H9 (cell line): ENCODE measurements around the gene JMJD7. TPM values are rescaled to one million over a fixed set of nuclear protein-coding genes. Genes with fewer than 3 reads are reported as not detected.
A peak's percentile ranks its signal among the peaks of the same experiment; 100 is the strongest.

Experiments used
- DNase-seq: peaks from one replicate; pipeline ENCODE4 v3.0.0-alpha.2; 2017
- H2AFZ ChIP-seq: one replicate; pipeline ENCODE4 v1.6.1; 2013; ENCODE audit warnings: mild to moderate bottlenecking, low read length, control low read depth, moderate library complexity
- H2AK5ac ChIP-seq: 2 replicates; pipeline ENCODE4 v1.6.1; 2013; ENCODE audit warnings: low read length, control low read depth, mixed read lengths; ENCODE audit not compliant: insufficient read length
- H2BK120ac ChIP-seq: one replicate; pipeline ENCODE4 v1.6.1; 2013; ENCODE audit warnings: low read depth, mild to moderate bottlenecking, low read length, control low read depth, inconsistent platforms; ENCODE audit not compliant: poor library complexity, severe bottlenecking
- H2BK12ac ChIP-seq: 2 replicates; pipeline ENCODE4 v1.6.1; 2013; ENCODE audit warnings: low read length, control low read depth, mixed read lengths, low read depth; ENCODE audit not compliant: insufficient read length
- H2BK15ac ChIP-seq: 2 replicates; pipeline ENCODE4 v1.6.1; 2013; ENCODE audit warnings: low read depth, low read length, control low read depth
- H2BK20ac ChIP-seq: one replicate; pipeline ENCODE4 v1.6.1; 2013; ENCODE audit warnings: low read depth, mild to moderate bottlenecking, low read length, control low read depth, inconsistent platforms; ENCODE audit not compliant: poor library complexity, severe bottlenecking
- H2BK5ac ChIP-seq: 2 replicates; pipeline ENCODE4 v1.6.1; 2013; ENCODE audit warnings: low read length, control low read depth, mixed read lengths; ENCODE audit not compliant: insufficient read length
- H3K14ac ChIP-seq: 2 replicates; pipeline ENCODE4 v1.6.1; 2013; ENCODE audit warnings: low read length, control low read depth; ENCODE audit not compliant: insufficient read depth
- H3K18ac ChIP-seq: 2 replicates; pipeline ENCODE4 v1.6.1; 2013; ENCODE audit warnings: low read depth, mild to moderate bottlenecking, mixed read lengths, low read length, control low read depth; ENCODE audit not compliant: insufficient read length
- H3K23ac ChIP-seq: 2 replicates; pipeline ENCODE4 v1.6.1; 2013; ENCODE audit warnings: low read length, control low read depth, mixed read lengths, low read depth; ENCODE audit not compliant: insufficient read length
- H3K23me2 ChIP-seq: 2 replicates; pipeline ENCODE4 v1.6.1; 2013; ENCODE audit warnings: low read depth, mild to moderate bottlenecking, mixed read lengths, low read length, control low read depth; ENCODE audit not compliant: insufficient read length, poor library complexity, severe bottlenecking
- H3K27ac ChIP-seq: 2 replicates; pipeline ENCODE4 v1.5.1; 2013; ENCODE audit warnings: low read length, control low read depth, mixed read lengths, low read depth; ENCODE audit not compliant: insufficient read length
- H3K27me3 ChIP-seq: 2 replicates; pipeline ENCODE4 v1.6.1; 2013; ENCODE audit warnings: low read length, control low read depth, inconsistent platforms; ENCODE audit not compliant: insufficient read depth
- H3K4ac ChIP-seq: 2 replicates; pipeline ENCODE4 v1.6.1; 2013; ENCODE audit warnings: low read depth, mild to moderate bottlenecking, control low read depth, inconsistent platforms, low read length, moderate library complexity
- H3K4me1 ChIP-seq: 2 replicates; pipeline ENCODE4 v1.6.1; 2013; ENCODE audit warnings: low read length, control low read depth, inconsistent platforms; ENCODE audit not compliant: insufficient read depth
- H3K4me2 ChIP-seq: 2 replicates; pipeline ENCODE4 v1.6.1; 2013; ENCODE audit warnings: low read length, control low read depth, mixed read lengths; ENCODE audit not compliant: insufficient read length, insufficient read depth
- H3K56ac ChIP-seq: 2 replicates; pipeline ENCODE4 v1.6.1; 2013; ENCODE audit warnings: low read depth, mild to moderate bottlenecking, mixed read lengths, low read length, control low read depth; ENCODE audit not compliant: insufficient read length
- H3K79me1 ChIP-seq: 2 replicates; pipeline ENCODE4 v1.6.1; 2013; ENCODE audit warnings: low read depth, mild to moderate bottlenecking, moderate library complexity, low read length, control low read depth, inconsistent platforms; ENCODE audit not compliant: insufficient read depth, poor library complexity, severe bottlenecking
- H3K79me2 ChIP-seq: 2 replicates; pipeline ENCODE4 v1.6.1; 2013; ENCODE audit warnings: low read length, control low read depth, inconsistent platforms; ENCODE audit not compliant: insufficient read depth
- H3K9ac ChIP-seq: 2 replicates; pipeline ENCODE4 v1.6.1; 2013; ENCODE audit warnings: low read length, control low read depth, mixed read lengths; ENCODE audit not compliant: insufficient read length; ENCODE audit errors: extremely low read depth
- H3K9me3 ChIP-seq: one replicate; pipeline ENCODE4 v1.6.1; 2013; ENCODE audit warnings: low read depth, low read length, inconsistent platforms; ENCODE audit not compliant: control insufficient read depth
- H3T11ph ChIP-seq: one replicate; pipeline ENCODE4 v1.6.1; 2013; ENCODE audit warnings: mild to moderate bottlenecking, low read length, control low read depth, inconsistent platforms
- H4K20me1 ChIP-seq: one replicate; pipeline ENCODE4 v1.6.1; 2013; ENCODE audit not compliant: control insufficient read depth, insufficient read length, insufficient read depth
- H4K5ac ChIP-seq: 2 replicates; pipeline ENCODE4 v1.6.1; 2013; ENCODE audit warnings: low read depth, mild to moderate bottlenecking, mixed read lengths, low read length, control low read depth; ENCODE audit not compliant: insufficient read length
- H4K8ac ChIP-seq: replicated peaks from 2 replicates; pipeline ENCODE4 v1.6.1; 2013; ENCODE audit warnings: low read length, control low read depth, mixed read lengths, low read depth; ENCODE audit not compliant: insufficient read length
- H4K91ac ChIP-seq: 2 replicates; pipeline ENCODE4 v1.6.1; 2013; ENCODE audit warnings: low read depth, mild to moderate bottlenecking, moderate library complexity, mixed read lengths, low read length, control low read depth; ENCODE audit not compliant: insufficient read length
- H3K27ac Mint-ChIP-seq, 3 experiments: 2 replicates in 2 of 3; 3 replicates in 1 of 3; pipeline ENCODE4 v1.8.0; 2020 to 2021; ENCODE audit warnings: mixed read lengths in 3 of 3, mild to moderate bottlenecking in 1 of 3, moderate library complexity in 1 of 3
- H3K27me3 Mint-ChIP-seq: 2 replicates; pipeline ENCODE4 v1.8.0; 2021; ENCODE audit warnings: low read depth, mild to moderate bottlenecking, moderate library complexity, mixed read lengths
- H3K36me3 Mint-ChIP-seq, 3 experiments: 2 replicates in 2 of 3; 3 replicates in 1 of 3; pipeline ENCODE4 v1.8.0; 2020 to 2021; ENCODE audit warnings: low read depth in 3 of 3, mixed read lengths in 3 of 3; ENCODE audit not compliant: insufficient read depth in 1 of 3
- H3K4me1 Mint-ChIP-seq, 2 experiments: 2 replicates each; pipeline ENCODE4 v1.8.0; 2020; ENCODE audit warnings: mixed read lengths in 2 of 2
- H3K4me3 Mint-ChIP-seq, 2 experiments: 2 replicates in 1 of 2; 3 replicates in 1 of 2; pipeline ENCODE4 v1.8.0; 2020 to 2021; ENCODE audit warnings: mild to moderate bottlenecking in 2 of 2, mixed read lengths in 2 of 2, moderate library complexity in 1 of 2
- H3K9me3 Mint-ChIP-seq, 2 experiments: 2 replicates in 1 of 2; 3 replicates in 1 of 2; pipeline ENCODE4 v1.8.0; 2020; ENCODE audit warnings: mild to moderate bottlenecking in 2 of 2, mixed read lengths in 2 of 2, moderate library complexity in 1 of 2
- CTCF ChIP-seq: fragments of 200-600 bp; sonication (generic); conservative IDR thresholded peaks from 3 replicates; pipeline ENCODE4 v1.8.0; 2021; ENCODE audit warnings: antibody characterized with exemption, mild to moderate bottlenecking
- WGBS: extraction: QIAGEN DNeasy Blood & Tissue Kit; methylation state at CpG from one replicate; pipeline ENCODE4 v1.1.7; 2013; ENCODE audit warnings: missing lambda C conversion rate, low lambda C conversion rate, mixed read lengths; ENCODE audit not compliant: insufficient read length; ENCODE audit errors: extremely low coverage; 5-methylcytosine and 5-hydroxymethylcytosine counted together
- total RNA-seq: library from RNA; stranded (reverse); gene quantifications from 2 replicates; pipeline ENCODE4 v1.2.1, GENCODE V29; 2021

The JMJD7 gene
- total RNA-seq, 1 experiment from 2014 or later, result 13.3 TPM

GRCh38 chr15:41822957-41823356 lies 4.9 kb upstream of the JMJD7 start:
- no peak overlapping the region for H3K4ac ChIP-seq
- no CpG with 5 or more reads among the region's 6 CpGs for WGBS
- peaks cover 5% of the 10 kb centered on the region for H3K23me2 ChIP-seq
- Mint-ChIP-seq H3K27me3 (no peaks in the 10 kb centered on the region), H3K9me3 (no peaks in the 10 kb centered on the region), H3K4me3 (no peak overlapping the region), H3K4me1 (peaks cover 4 to 12% of the 10 kb centered on the region in 2 experiments; a peak in 3 of 4 replicates), H3K36me3 (peaks cover 3 to 8% (median 4%) of the 10 kb centered on the region in 3 experiments; a peak in 5 of 7 replicates), H3K27ac (peak overlapping the region in 1 of 3 experiments; percentile 88; a peak in 1 of 7 replicates)
- H3K4me1 ChIP-seq, result no peaks in the 10 kb centered on the region
- no peak overlapping the region for H3T11ph ChIP-seq
- H2BK15ac ChIP-seq, result no peak overlapping the region
- H4K91ac ChIP-seq, result no peak overlapping the region
- no peak overlapping the region for H3K23ac ChIP-seq
- H2AFZ ChIP-seq, result no peak overlapping the region
- H3K14ac ChIP-seq, result no peak overlapping the region
- H2AK5ac ChIP-seq, result no peak overlapping the region
- H3K79me1 ChIP-seq, result no peaks in the 10 kb centered on the region
- H3K4me2 ChIP-seq, result no peak overlapping the region
- H3K56ac ChIP-seq, result no peak overlapping the region
- H3K79me2 ChIP-seq, result no peaks in the 10 kb centered on the region
- no peak overlapping the region for H4K5ac ChIP-seq
- TF ChIP-seq CTCF, result no peak
- no peaks in the 10 kb centered on the region for H3K27me3 ChIP-seq
- no peak overlapping the region for H2BK12ac ChIP-seq
- H3K18ac ChIP-seq, result no peak overlapping the region
- no peak overlapping the region for H3K27ac ChIP-seq
- DNase-seq, result no peak
- H3K9ac ChIP-seq, result no peak overlapping the region
- H4K20me1 ChIP-seq, result no peaks in the 10 kb centered on the region
- H2BK5ac ChIP-seq, result no peak overlapping the region
- H4K8ac ChIP-seq, result no peak overlapping the region
- H3K9me3 ChIP-seq, result no peaks in the 10 kb centered on the region
- no peak overlapping the region for H2BK20ac ChIP-seq
- no peak overlapping the region for H2BK120ac ChIP-seq
